Prostate gland (tissue), 2 donors: ENCODE data around the gene ABCA6. TPM values are rescaled to one million over a fixed set of nuclear protein-coding genes. Genes with fewer than 3 reads are reported as not detected.

Experiments used
- DNase-seq: peaks from one replicate; pipeline ENCODE4 v3.0.0-alpha.2; 2019; ENCODE audit warnings: low spot score
- H3K27ac ChIP-seq, 2 donors: fragments of 200-600 bp; sonication (generic); 2 replicates each; pipeline ENCODE4 v1.5.1; 2017 to 2019
- H3K27me3 ChIP-seq: fragments of 200-600 bp; sonication (generic); replicated peaks from 2 replicates; pipeline ENCODE4 v1.5.1; 2019; ENCODE audit not compliant: insufficient read depth
- H3K36me3 ChIP-seq, 2 donors: fragments of 200-600 bp; sonication (generic); 1 replicate in 1 of 2; 2 replicates in 1 of 2; pipeline versions ENCODE4 v1.5.1 to v1.8.1; 2017 to 2019
- H3K4me1 ChIP-seq: fragments of 200-600 bp; sonication (generic); replicated peaks from 2 replicates; pipeline ENCODE4 v1.5.1; 2019
- H3K4me3 ChIP-seq, 2 donors: fragments of 200-600 bp; sonication (generic); 2 replicates each; pipeline ENCODE4 v1.5.1; 2017 to 2019
- H3K9me3 ChIP-seq: fragments of 200-600 bp; sonication (generic); 2 replicates; pipeline ENCODE4 v1.5.1; 2017
- CTCF ChIP-seq, 4 experiments: fragments of 200-600 bp in 2 of 4; fragments of 450-650 bp in 2 of 4; sonication (generic) in 2 of 4; IDR thresholded peaks; 1 replicate in 3 of 4; 2 replicates in 1 of 4; pipeline ENCODE4 v1.5.1; 2016 to 2019; ENCODE audit warnings: antibody characterized with exemption in 4 of 4, mild to moderate bottlenecking in 2 of 4, moderate library complexity in 2 of 4
- POLR2A ChIP-seq: fragments of 450-650 bp; IDR thresholded peaks from one replicate; pipeline ENCODE4 v1.6.1; 2016; ENCODE audit warnings: antibody characterized with exemption, mild to moderate bottlenecking
- POLR2AphosphoS5 ChIP-seq: sonication (generic); formaldehyde crosslinking; IDR thresholded peaks from one replicate; pipeline ENCODE4 v1.6.1; 2017; ENCODE audit warnings: antibody characterized with exemption
- whole genome bisulfite sequencing: methylation state at CpG from one replicate; pipeline ENCODE4 v1.1.5; 2018; 5-methylcytosine and 5-hydroxymethylcytosine counted together
- intact Hi-C: fragments of 100-400 bp; cut with DNase I; formaldehyde crosslinking; loops from one replicate; pipeline ENCODE4 v1.14.2; 2022
- total RNA-seq, 2 donors: library from RNA; depleted of rRNA; stranded (reverse); fragments of >200 nt; gene quantifications; one replicate each; pipeline ENCODE4 v1.1.0, GENCODE V29; 2016

Gene ABCA6
- total RNA-seq, 2 donors from 2014 or later: 3.2 to 10.1 TPM

GRCh38 chr17:69047368-69048263 lies 94.1 kb downstream of the ABCA6 start:
- Histone ChIP-seq H3K4me1 (no peaks in the 10 kb centered on the region), H3K4me3 (no peak overlapping the region), H3K27me3 (no peaks in the 10 kb centered on the region), H3K36me3 (no peaks in the 10 kb centered on the region), H3K27ac (no peak overlapping the region), H3K9me3 (no peaks in the 10 kb centered on the region)
- DNase-seq: no peak
- TF ChIP-seq POLR2A (no peak), POLR2AphosphoS5 (no peak), CTCF (IDR thresholded peaks at IDR 0.05) (no peak)
- intact Hi-C loops: no loop called here
- 50% methylated on average over 3 of the region's 3 CpGs for WGBS

GRCh38 chr17:69046121-69046807 lies 95.4 kb downstream of the ABCA6 start:
- H3K9me3 ChIP-seq: no peaks in the 10 kb centered on the region
- no peak overlapping the region for H3K4me3 ChIP-seq
- TF ChIP-seq CTCF (IDR thresholded peaks at IDR 0.05): no peak
- TF ChIP-seq POLR2AphosphoS5: no peak
- TF ChIP-seq POLR2A: no peak
- 72% methylated on average over 4 of the region's 4 CpGs for WGBS
- no peaks in the 10 kb centered on the region for H3K27me3 ChIP-seq
- H3K36me3 ChIP-seq: no peaks in the 10 kb centered on the region
- no peak for DNase-seq
- intact Hi-C loops: no loop called here
- H3K27ac ChIP-seq: no peak overlapping the region
- no peaks in the 10 kb centered on the region for H3K4me1 ChIP-seq

- H3K4me3 ChIP-seq: no peak overlapping the region
- DNase-seq: no peak
- H3K9me3 ChIP-seq: no peaks in the 10 kb centered on the region
- whole genome bisulfite sequencing: 99% methylated on average over 2 of the region's 2 CpGs
- intact Hi-C loops: no loop called here
- no peak overlapping the region for H3K27ac ChIP-seq
- TF ChIP-seq POLR2A (no peak), CTCF (IDR thresholded peaks at IDR 0.05) (no peak), POLR2AphosphoS5 (no peak)
- no peaks in the 10 kb centered on the region for H3K4me1 ChIP-seq
- no peaks in the 10 kb centered on the region for H3K27me3 ChIP-seq
- H3K36me3 ChIP-seq: no peaks in the 10 kb centered on the region
Measured at GRCh38 chr17:69045646-69046045, 96.0 kb downstream of the ABCA6 start.

GRCh38 chr17:69044371-69044770 lies 97.3 kb downstream of the ABCA6 start:
- Histone ChIP-seq H3K9me3 (no peaks in the 10 kb centered on the region), H3K4me3 (no peak overlapping the region), H3K36me3 (no peaks in the 10 kb centered on the region), H3K27me3 (no peaks in the 10 kb centered on the region), H3K27ac (no peak overlapping the region), H3K4me1 (no peaks in the 10 kb centered on the region)
- intact Hi-C loops: no loop called here
- TF ChIP-seq CTCF (IDR thresholded peaks at IDR 0.05): no peak
- TF ChIP-seq POLR2AphosphoS5: no peak
- TF ChIP-seq POLR2A: no peak
- 91% methylated on average over 2 of the region's 2 CpGs for WGBS
- no peak for DNase-seq
